Retinal pigment epithelial cell (primary cell): ENCODE results near the gene HSPA14.

ENCODE experiments used
- DNase-seq: peaks from one replicate; pipeline ENCODE4 v3.0.0-alpha.2; 2010; ENCODE audit warnings: low read depth
- H3K4me3 ChIP-seq: 2 replicates; pipeline ENCODE4 v1.5.1; 2011; ENCODE audit warnings: mild to moderate bottlenecking, low read length, control low read depth, moderate library complexity
- CTCF ChIP-seq: conservative IDR thresholded peaks from 2 replicates; pipeline ENCODE4 v1.5.1; 2011; ENCODE audit warnings: low read depth, low read length, control low read depth, inconsistent platforms

The HSPA14 gene

GRCh38 chr10:14822879-14823755 lies 15.0 kb upstream of the HSPA14 start:
- no peak overlapping the region for H3K4me3 ChIP-seq
- peak; percentile 80 for TF ChIP-seq CTCF
- DNase-seq, result no peak

- H3K4me3 ChIP-seq, result no peak overlapping the region
- no peak for TF ChIP-seq CTCF
- no peak for DNase-seq
These were observed 14.1 kb upstream of the HSPA14 start for GRCh38 chr10:14823966-14824365.

GRCh38 chr10:14826076-14826829 lies 11.9 kb upstream of the HSPA14 start:
- H3K4me3 ChIP-seq, result no peak overlapping the region
- TF ChIP-seq CTCF, result no peak
- no peak for DNase-seq

- H3K4me3 ChIP-seq, result no peak overlapping the region
- no peak for DNase-seq
- TF ChIP-seq CTCF, result no peak
These were observed 5.0 kb upstream of the HSPA14 start for GRCh38 chr10:14833106-14833505.

- TF ChIP-seq CTCF, result no peak
- H3K4me3 ChIP-seq, result no peak overlapping the region
- no peak for DNase-seq
These were observed 1.9 kb upstream of the HSPA14 start for GRCh38 chr10:14836208-14836607.

- peak overlapping the region; percentile 94 for H3K4me3 ChIP-seq
- no peak for TF ChIP-seq CTCF
- DNase-seq, result peak; percentile 26
These were observed 926 bp upstream of the HSPA14 start for GRCh38 chr10:14837003-14837756.
